Erythroblast (primary cell): Measurements from ENCODE around the gene PCID2.

Experiments used
- GATA1 ChIP-seq: IDR thresholded peaks from 2 replicates; pipeline ENCODE4 v1.6.1; 2011; ENCODE audit warnings: low read depth, mild to moderate bottlenecking, control low read depth, low read length, moderate library complexity
- POLR2A ChIP-seq: IDR thresholded peaks from 2 replicates; pipeline ENCODE4 v1.6.1; 2011; ENCODE audit warnings: mild to moderate bottlenecking, low read length

DNA sequence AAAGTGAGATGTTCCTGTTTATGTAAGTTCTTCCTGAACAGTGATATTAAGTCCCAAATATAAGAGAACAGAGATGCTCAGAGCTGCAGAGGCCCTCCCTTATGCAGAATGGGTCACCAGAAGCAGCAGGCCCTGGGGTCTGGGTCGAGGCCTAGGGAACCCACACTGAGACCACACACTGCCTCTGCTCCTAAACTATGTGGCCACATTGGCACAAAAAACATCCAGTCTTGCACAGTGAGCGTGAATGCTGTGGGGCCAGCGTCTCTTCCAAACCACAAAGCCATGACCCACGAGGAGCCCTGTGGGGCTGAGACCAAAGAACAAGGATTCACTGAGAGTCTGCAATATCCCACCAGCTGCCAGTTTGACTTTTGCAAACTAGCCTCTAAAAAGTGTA lies 26.4 kb downstream of the PCID2 start:
- TF ChIP-seq POLR2A (no peak), GATA1 (no peak)
